K562 (cell line): ENCODE data around the gene SMIM30.

Experiments
- ATF7 ChIP-seq: fragments of 450-650 bp; IDR thresholded peaks from 2 replicates; pipeline ENCODE4 v1.7.1; 2014; ENCODE audit warnings: mild to moderate bottlenecking, moderate library complexity
- FOXM1 ChIP-seq, 2 experiments: fragments of 450-650 bp in 1 of 2; sonication (generic) in 1 of 2; formaldehyde crosslinking in 1 of 2; IDR thresholded peaks; 2 replicates each; pipeline versions ENCODE4 v1.6.1 to v1.9.0; 2017 to 2022; ENCODE audit warnings: low read depth in 2 of 2, mild to moderate bottlenecking in 2 of 2, missing genetic modification reagents in 1 of 2, moderate library complexity in 1 of 2
- MEF2D ChIP-seq: conservative IDR thresholded peaks from 2 replicates; pipeline ENCODE4 v1.6.1; 2016; ENCODE audit warnings: low read depth, missing genetic modification characterization, missing compliant biosample characterization
- PHF8 ChIP-seq: fragments of 200-600 bp; sonication (generic); IDR thresholded peaks from 2 replicates; pipeline ENCODE4 v1.6.1; 2012; ENCODE audit warnings: mixed run types, mild to moderate bottlenecking, inconsistent platforms, low read length, moderate library complexity, borderline replicate concordance
- PRMT5 ChIP-seq: sonication (generic); formaldehyde crosslinking; IDR thresholded peaks from 2 replicates; pipeline ENCODE4 v1.5.0; 2020; ENCODE audit warnings: missing genetic modification reagents
- PRPF4 ChIP-seq: fragments of 200-400 bp; formaldehyde crosslinking; IDR thresholded peaks from one replicate; pipeline ENCODE4 v1.6.1; 2017; ENCODE audit warnings: low read length, low read depth, mild to moderate bottlenecking; ENCODE audit not compliant: insufficient read depth, poor library complexity, severe bottlenecking

- TF ChIP-seq ATF7 (no peak), MEF2D (no peak), PRPF4 (no peak), PHF8 (no peak), FOXM1 (IDR thresholded peaks at IDR 0.05; ENCODE audit: low read depth) (no peak), FOXM1 (CRISPR knock-in tag; IDR thresholded peaks at IDR 0.05; ENCODE audit: low read depth) (no peak), PRMT5 (CRISPR knock-in tag) (no peak)
Measured at GRCh38 chr7:113140956-113141355, 22.6 kb upstream of the SMIM30 start.
